ENCODE measurements around the gene FZR1. TPM values are rescaled to one million over a fixed set of nuclear protein-coding genes. Genes with fewer than 3 reads are reported as not detected.

Gene FZR1
- polyA plus RNA-seq, 2 of the 4 experiments (the other 2 are of a cell fraction) = 13.9 to 18.1 TPM

GRCh38 chr19:3548606-3549005 lies 42.5 kb downstream of the FZR1 start (continued):
- TF ChIP-seq EHF (CRISPR knock-in tag; IDR thresholded peaks at IDR 0.05) (no peak), HES2 (IDR thresholded peaks at IDR 0.05) (no peak)

GRCh38 chr19:3549816-3550215 lies 43.7 kb downstream of the FZR1 start:
- CTCF ChIA-PET = interaction anchor here (1.5 to 6.6 kb wide), 3 partner anchors 26 to 36 kb away, joined by 5 to 100 read pairs (median 11); partner anchors contain the start of genes GIPC3 and HMG20B
- Histone ChIP-seq H3K27ac (no peak overlapping the region), H3K4me1 (peaks cover 5% of the 10 kb centered on the region; the same call in 1 of the 3 replicates), H3K4me2 (no peak overlapping the region), H3K4me3 (no peak overlapping the region), H3K9me3 (no peaks in the 10 kb centered on the region)
- no peak for ATAC-seq
- POLR2A ChIA-PET = no interaction called here
- TF ChIP-seq JUNB (IDR thresholded peaks at IDR 0.05) (no peak), EHF (CRISPR knock-in tag; IDR thresholded peaks at IDR 0.05) (no peak), EP300 (IDR thresholded peaks at IDR 0.05) (no peak), HMGXB4 (CRISPR knock-in tag; IDR thresholded peaks at IDR 0.05; ENCODE audit: borderline replicate concordance) (no peak), PBX3 (IDR thresholded peaks at IDR 0.05) (no peak), HEYL (CRISPR knock-in tag; IDR thresholded peaks at IDR 0.05) (no peak), NPAS2 (CRISPR knock-in tag; IDR thresholded peaks at IDR 0.05; ENCODE audit: borderline replicate concordance) (no peak), JUN (IDR thresholded peaks at IDR 0.05) (no peak), KDM1A (IDR thresholded peaks at IDR 0.05; ENCODE audit: low read depth) (no peak), FOSL2 (IDR thresholded peaks at IDR 0.05) (no peak), FOSL2 (CRISPR knock-in tag; IDR thresholded peaks at IDR 0.05) (no peak), SMC3 (IDR thresholded peaks at IDR 0.05) (no peak), ELK1 (IDR thresholded peaks at IDR 0.05; ENCODE audit: low read depth, low read length) (no peak), POLR2AphosphoS2 (conservative IDR thresholded peaks at IDR 0.05; ENCODE audit: low read length) (no peak), HDAC2 (IDR thresholded peaks at IDR 0.05) (no peak), ZC3H11A (IDR thresholded peaks at IDR 0.05) (no peak), PHF8 (IDR thresholded peaks at IDR 0.05; ENCODE audit: borderline replicate concordance, low read depth) (no peak), HOXB13 (CRISPR knock-in tag; IDR thresholded peaks at IDR 0.05; ENCODE audit: low read depth) (no peak), E2F6 (IDR thresholded peaks at IDR 0.05; ENCODE audit: borderline replicate concordance, low read depth) (no peak), ESRRA (IDR thresholded peaks at IDR 0.05; ENCODE audit: borderline replicate concordance, low read length) (no peak)
- DNase-seq (ENCODE audit: low read depth in 1 of 2, low spot score in 1 of 2) = no peak
- 93% methylated on average over 10 of the region's 10 CpGs for WGBS (ENCODE audit: missing lambda C conversion rate)
- no peak for FAIRE-seq

All from A549 (cell line).